NB4 (cell line): ENCODE measurements around the gene ITPR2.

Source experiments
- DNase-seq: peaks from one replicate; pipeline ENCODE4 v3.0.0; 2010; ENCODE audit warnings: low read depth
- H3K4me3 ChIP-seq: one replicate; pipeline ENCODE4 v1.5.1; 2011; ENCODE audit warnings: mild to moderate bottlenecking, low read depth, low read length, moderate library complexity
- MYC ChIP-seq: IDR thresholded peaks from 2 replicates; pipeline ENCODE4 v1.6.1; 2011; ENCODE audit warnings: low read depth, low read length
- POLR2A ChIP-seq: IDR thresholded peaks from 2 replicates; pipeline ENCODE4 v1.6.1; 2011; ENCODE audit warnings: mild to moderate bottlenecking; ENCODE audit not compliant: insufficient read length; ENCODE audit errors: extremely low read depth
- TF ChIP-seq, protein P1 (sequence below): IDR thresholded peaks from 2 replicates; pipeline ENCODE4 v1.6.1; 2011; ENCODE audit warnings: low read depth, low read length
- TF ChIP-seq, protein P2 (sequence below): IDR thresholded peaks from one replicate; pipeline ENCODE4 v1.5.1; 2012; ENCODE audit warnings: low read depth, low read length

ITPR2 gene

DNA sequence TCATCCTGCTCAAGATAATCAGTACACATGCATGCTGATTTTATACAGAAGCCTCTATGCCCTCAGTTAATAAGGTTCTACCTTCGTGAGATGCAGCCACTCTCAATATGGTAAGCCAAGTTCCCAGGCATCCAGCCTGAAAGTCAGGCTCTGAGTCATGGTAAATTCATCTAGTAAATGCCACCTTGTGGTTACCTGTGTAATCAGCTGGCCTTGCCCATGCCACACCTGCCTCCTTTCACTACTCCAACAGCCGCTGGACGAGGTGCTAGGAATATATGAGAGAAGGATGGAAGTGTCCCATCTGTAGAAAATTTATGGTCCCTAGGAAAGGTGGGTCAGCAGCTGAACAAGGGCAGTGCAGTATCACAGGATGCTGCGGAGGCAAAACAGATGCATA, 430.3 kb downstream of the ITPR2 start:
- TF ChIP-seq, protein P1, sequence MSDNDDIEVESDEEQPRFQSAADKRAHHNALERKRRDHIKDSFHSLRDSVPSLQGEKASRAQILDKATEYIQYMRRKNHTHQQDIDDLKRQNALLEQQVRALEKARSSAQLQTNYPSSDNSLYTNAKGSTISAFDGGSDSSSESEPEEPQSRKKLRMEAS = no peak
- TF ChIP-seq MYC (no peak), POLR2A (no peak)
- TF ChIP-seq, protein P2, sequence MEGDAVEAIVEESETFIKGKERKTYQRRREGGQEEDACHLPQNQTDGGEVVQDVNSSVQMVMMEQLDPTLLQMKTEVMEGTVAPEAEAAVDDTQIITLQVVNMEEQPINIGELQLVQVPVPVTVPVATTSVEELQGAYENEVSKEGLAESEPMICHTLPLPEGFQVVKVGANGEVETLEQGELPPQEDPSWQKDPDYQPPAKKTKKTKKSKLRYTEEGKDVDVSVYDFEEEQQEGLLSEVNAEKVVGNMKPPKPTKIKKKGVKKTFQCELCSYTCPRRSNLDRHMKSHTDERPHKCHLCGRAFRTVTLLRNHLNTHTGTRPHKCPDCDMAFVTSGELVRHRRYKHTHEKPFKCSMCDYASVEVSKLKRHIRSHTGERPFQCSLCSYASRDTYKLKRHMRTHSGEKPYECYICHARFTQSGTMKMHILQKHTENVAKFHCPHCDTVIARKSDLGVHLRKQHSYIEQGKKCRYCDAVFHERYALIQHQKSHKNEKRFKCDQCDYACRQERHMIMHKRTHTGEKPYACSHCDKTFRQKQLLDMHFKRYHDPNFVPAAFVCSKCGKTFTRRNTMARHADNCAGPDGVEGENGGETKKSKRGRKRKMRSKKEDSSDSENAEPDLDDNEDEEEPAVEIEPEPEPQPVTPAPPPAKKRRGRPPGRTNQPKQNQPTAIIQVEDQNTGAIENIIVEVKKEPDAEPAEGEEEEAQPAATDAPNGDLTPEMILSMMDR = no peak
- H3K4me3 ChIP-seq = no peak overlapping the region
- no peak for DNase-seq

DNA sequence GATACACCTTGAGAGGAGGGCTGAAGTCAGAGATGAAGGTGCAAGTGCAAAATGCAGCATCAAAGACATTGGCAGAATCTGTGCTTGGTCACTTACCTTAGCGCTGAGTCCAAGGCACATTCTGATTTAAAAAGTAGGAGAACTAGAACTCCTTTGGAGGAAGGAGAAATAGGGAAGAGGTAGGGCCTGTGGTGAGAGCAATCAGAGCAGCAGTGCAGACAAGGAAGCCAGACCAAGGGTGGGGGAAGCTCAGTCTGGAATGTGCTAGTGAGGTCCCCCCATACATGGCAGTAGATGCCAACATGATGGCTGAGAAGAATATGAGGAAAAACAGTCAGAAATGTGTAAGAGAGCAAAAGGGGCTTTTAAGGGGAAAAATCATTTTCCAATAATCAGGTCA, 431.1 kb downstream of the ITPR2 start:
- TF ChIP-seq MYC (no peak), POLR2A (no peak)
- TF ChIP-seq, protein P2 = no peak
- TF ChIP-seq, protein P1 = no peak
- DNase-seq = no peak
- H3K4me3 ChIP-seq = no peak overlapping the region

DNA sequence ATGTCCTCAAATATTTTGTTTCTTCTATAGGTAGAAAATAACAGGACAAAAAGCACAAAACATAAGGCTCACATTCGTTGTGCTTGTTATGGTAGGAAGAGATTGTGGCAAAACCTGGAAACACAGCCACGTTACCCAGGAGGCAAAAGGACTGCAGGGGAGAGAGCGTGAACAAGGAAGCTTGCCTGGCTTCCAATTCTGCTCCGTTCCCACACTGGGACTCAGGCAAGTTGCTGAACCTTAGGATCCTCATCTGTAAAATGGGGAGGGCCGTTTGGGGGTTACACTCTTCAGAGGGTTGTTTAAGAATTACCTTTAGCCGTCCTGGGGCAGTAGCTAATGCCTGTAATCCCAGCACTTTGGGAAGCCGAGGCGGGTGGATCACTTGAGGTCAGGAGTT, 432.4 kb downstream of the ITPR2 start:
- no peak for DNase-seq

DNA sequence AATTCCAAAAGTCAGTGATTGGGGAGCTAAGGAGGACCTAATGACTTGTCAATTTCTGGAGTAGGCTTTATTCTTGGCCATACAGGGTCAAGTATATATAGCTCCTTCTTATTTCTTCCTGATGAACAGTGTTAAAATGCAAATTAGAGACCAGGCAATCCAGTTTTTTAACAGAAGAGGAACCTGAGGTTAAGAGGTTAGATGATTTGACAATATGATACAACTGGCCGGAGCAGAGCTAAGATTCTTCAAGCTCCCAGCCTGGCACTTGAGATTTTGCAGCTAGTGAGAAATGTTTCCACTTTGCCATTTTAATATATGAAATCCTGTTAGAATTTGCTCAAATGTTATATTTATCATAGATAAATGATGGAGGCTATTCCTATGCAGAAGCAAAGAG, 433.6 kb downstream of the ITPR2 start:
- no peak overlapping the region for H3K4me3 ChIP-seq
- DNase-seq = peak; percentile 46
- no peak for TF ChIP-seq MYC
- TF ChIP-seq, protein P2 = no peak
- TF ChIP-seq, protein P1 = no peak
- TF ChIP-seq POLR2A = no peak

More for the DNA sequence above, 432.4 kb downstream of the ITPR2 start:
- TF ChIP-seq MYC (no peak), POLR2A (no peak)
- TF ChIP-seq, protein P1 = no peak
- TF ChIP-seq, protein P2 = no peak
- H3K4me3 ChIP-seq = no peak overlapping the region

DNA sequence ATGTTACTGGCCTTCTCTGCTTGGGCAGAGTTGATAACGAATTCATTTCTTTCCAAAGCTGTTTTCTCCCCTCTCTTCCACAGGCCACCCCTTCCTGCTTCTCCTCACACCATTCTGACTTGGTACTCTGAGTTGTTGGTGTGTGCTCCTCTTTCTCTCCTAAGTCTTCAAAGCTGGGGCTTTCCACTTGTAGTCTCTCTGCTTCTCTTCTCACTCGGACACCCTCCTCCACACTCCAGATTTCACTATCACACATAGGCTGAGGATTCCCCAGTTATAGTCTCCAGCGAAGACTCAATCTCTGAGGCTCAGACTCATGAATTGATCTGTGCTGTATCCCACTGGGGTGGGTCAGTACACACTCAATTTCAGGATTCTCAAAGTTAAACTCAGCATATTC, 436.6 kb downstream of the ITPR2 start:
- TF ChIP-seq, protein P1 = no peak
- TF ChIP-seq POLR2A (no peak), MYC (no peak)
- TF ChIP-seq, protein P2 = no peak
- no peak overlapping the region for H3K4me3 ChIP-seq
- DNase-seq = no peak

DNA sequence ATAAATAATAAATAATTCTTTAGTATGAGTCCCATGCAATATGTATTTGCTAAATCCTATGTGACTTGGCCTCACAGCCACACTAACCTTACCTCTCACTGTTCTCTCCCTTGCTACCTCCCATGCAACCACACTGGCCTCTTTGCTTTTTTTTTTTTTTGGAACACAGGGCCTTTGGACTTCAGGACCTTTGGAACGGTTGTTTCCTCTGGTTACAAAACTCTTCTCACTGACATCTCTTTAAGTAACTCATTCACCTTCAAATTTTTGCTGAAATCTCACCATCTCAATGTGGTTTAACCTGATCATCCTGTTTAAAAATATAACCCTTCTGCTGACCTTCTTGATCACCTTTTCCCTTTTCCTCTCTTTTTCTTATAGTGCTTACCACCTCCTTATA, 443.7 kb downstream of the ITPR2 start:
- no peak overlapping the region for H3K4me3 ChIP-seq
- no peak for DNase-seq
- TF ChIP-seq, protein P1 = no peak
- TF ChIP-seq, protein P2 = no peak
- TF ChIP-seq MYC (no peak), POLR2A (no peak)
